ENCODE results near the gene PALD1. TPM values are rescaled to one million over a fixed set of nuclear protein-coding genes. Genes with fewer than 3 reads are reported as not detected.

Gene PALD1
- total RNA-seq, 1 donor from 2014 or later, result 1.8 TPM

GRCh38 chr10:70445718-70446657, 32.6 kb upstream of the PALD1 start:
- Mint-ChIP-seq H3K9me3 (ENCODE audit: unreplicated experiment) (no peaks in the 10 kb centered on the region), H3K36me3 (ENCODE audit: low read depth, unreplicated experiment) (no peaks in the 10 kb centered on the region), H3K27ac (ENCODE audit: unreplicated experiment) (peak overlapping the region; percentile 42), H3K4me1 (ENCODE audit: low read depth, unreplicated experiment) (peaks cover 9% of the 10 kb centered on the region), H3K27me3 (ENCODE audit: low read depth, unreplicated experiment) (peaks cover 52% of the 10 kb centered on the region), H3K4me3 (ENCODE audit: unreplicated experiment) (no peak overlapping the region)
- no peak overlapping the region for H3K9ac ChIP-seq (ENCODE audit: low read length)
- DNase-seq (ENCODE audit: low read depth) (peak; percentile 82), FAIRE-seq (no peak)
- H4K20me1 ChIP-seq (ENCODE audit: insufficient read depth, low read length), result no peaks in the 10 kb centered on the region
- H3K4me1 ChIP-seq (ENCODE audit: insufficient read depth, low read length), result no peaks in the 10 kb centered on the region
- H3K9me3 ChIP-seq (ENCODE audit: insufficient read depth, low read depth, low read length), result no peaks in the 10 kb centered on the region
- no peaks in the 10 kb centered on the region for H3K36me3 ChIP-seq (ENCODE audit: insufficient read depth, low read length)
- TF ChIP-seq EZH2 (IDR thresholded peaks at IDR 0.05; ENCODE audit: insufficient read depth, low read length), result no peak
- no peak overlapping the region for H3K4me3 ChIP-seq (ENCODE audit: insufficient read depth, low read depth, low read length)
- no peak overlapping the region for H3K27ac ChIP-seq (ENCODE audit: low read depth, low read length)
- H3K4me2 ChIP-seq (ENCODE audit: low read length), result no peak overlapping the region
- H2AFZ ChIP-seq (ENCODE audit: low read depth, low read length), result no peak overlapping the region
- H3K79me2 ChIP-seq (ENCODE audit: insufficient read depth, low read length), result no peaks in the 10 kb centered on the region
- peaks cover 18% of the 10 kb centered on the region for H3K27me3 ChIP-seq (ENCODE audit: insufficient read depth, low read length)

- DNase-seq (ENCODE audit: low read depth) (no peak), FAIRE-seq (no peak)
- Histone ChIP-seq H3K27ac (ENCODE audit: low read depth, low read length) (no peak overlapping the region), H3K4me3 (ENCODE audit: insufficient read depth, low read depth, low read length) (no peak overlapping the region), H3K9ac (ENCODE audit: low read length) (no peak overlapping the region), H3K4me1 (ENCODE audit: insufficient read depth, low read length) (no peaks in the 10 kb centered on the region), H2AFZ (ENCODE audit: low read depth, low read length) (no peak overlapping the region), H4K20me1 (ENCODE audit: insufficient read depth, low read length) (no peaks in the 10 kb centered on the region), H3K79me2 (ENCODE audit: insufficient read depth, low read length) (no peaks in the 10 kb centered on the region), H3K36me3 (ENCODE audit: insufficient read depth, low read length) (no peaks in the 10 kb centered on the region), H3K27me3 (ENCODE audit: insufficient read depth, low read length) (peaks cover 2% of the 10 kb centered on the region), H3K9me3 (ENCODE audit: insufficient read depth, low read depth, low read length) (no peaks in the 10 kb centered on the region), H3K4me2 (ENCODE audit: low read length) (no peak overlapping the region)
- Mint-ChIP-seq H3K9me3 (ENCODE audit: unreplicated experiment) (no peaks in the 10 kb centered on the region), H3K27me3 (ENCODE audit: low read depth, unreplicated experiment) (peaks cover 35% of the 10 kb centered on the region), H3K36me3 (ENCODE audit: low read depth, unreplicated experiment) (no peaks in the 10 kb centered on the region), H3K27ac (ENCODE audit: unreplicated experiment) (no peak overlapping the region), H3K4me1 (ENCODE audit: low read depth, unreplicated experiment) (peaks cover 14% of the 10 kb centered on the region), H3K4me3 (ENCODE audit: unreplicated experiment) (no peak overlapping the region)
- TF ChIP-seq EZH2 (IDR thresholded peaks at IDR 0.05; ENCODE audit: insufficient read depth, low read length), result no peak
- no peak for TF ChIP-seq CTCF (IDR thresholded peaks at IDR 0.05; ENCODE audit: insufficient read depth, low read depth, low read length)
Observed at GRCh38 chr10:70448236-70448635, 30.3 kb upstream of the PALD1 start.

- H3K27ac ChIP-seq (ENCODE audit: low read depth, low read length), result no peak overlapping the region
- Mint-ChIP-seq H3K27me3 (ENCODE audit: low read depth, unreplicated experiment) (peaks cover 34% of the 10 kb centered on the region), H3K4me3 (ENCODE audit: unreplicated experiment) (no peak overlapping the region), H3K4me1 (ENCODE audit: low read depth, unreplicated experiment) (peaks cover 11% of the 10 kb centered on the region), H3K36me3 (ENCODE audit: low read depth, unreplicated experiment) (no peaks in the 10 kb centered on the region), H3K9me3 (ENCODE audit: unreplicated experiment) (no peaks in the 10 kb centered on the region), H3K27ac (ENCODE audit: unreplicated experiment) (peak overlapping the region; percentile 18)
- no peaks in the 10 kb centered on the region for H3K36me3 ChIP-seq (ENCODE audit: insufficient read depth, low read length)
- H4K20me1 ChIP-seq (ENCODE audit: insufficient read depth, low read length), result no peaks in the 10 kb centered on the region
- H3K27me3 ChIP-seq (ENCODE audit: insufficient read depth, low read length), result peaks cover 5% of the 10 kb centered on the region
- no peak for FAIRE-seq
- DNase-seq (ENCODE audit: low read depth), result no peak
- H3K4me2 ChIP-seq (ENCODE audit: low read length), result no peak overlapping the region
- no peak overlapping the region for H3K9ac ChIP-seq (ENCODE audit: low read length)
- no peak overlapping the region for H3K4me3 ChIP-seq (ENCODE audit: insufficient read depth, low read depth, low read length)
- TF ChIP-seq CTCF (IDR thresholded peaks at IDR 0.05; ENCODE audit: insufficient read depth, low read depth, low read length), result no peak
- TF ChIP-seq EZH2 (IDR thresholded peaks at IDR 0.05; ENCODE audit: insufficient read depth, low read length), result no peak
- H3K79me2 ChIP-seq (ENCODE audit: insufficient read depth, low read length), result no peaks in the 10 kb centered on the region
- no peak overlapping the region for H2AFZ ChIP-seq (ENCODE audit: low read depth, low read length)
- H3K4me1 ChIP-seq (ENCODE audit: insufficient read depth, low read length), result peaks cover 10% of the 10 kb centered on the region
- H3K9me3 ChIP-seq (ENCODE audit: insufficient read depth, low read depth, low read length), result no peaks in the 10 kb centered on the region
Observed at GRCh38 chr10:70455213-70455630, 23.3 kb upstream of the PALD1 start.
